Measurements from ENCODE around the gene SEZ6.

- TF ChIP-seq ZBTB10 (tag by site-specific recombination; IDR thresholded peaks at IDR 0.05) = no peak
- TF ChIP-seq ZNF138 (tag by site-specific recombination; IDR thresholded peaks at IDR 0.05; ENCODE audit: borderline replicate concordance) = no peak
- TF ChIP-seq TCF7L2 (IDR thresholded peaks at IDR 0.05; ENCODE audit: borderline replicate concordance, low read depth, low read length) = no peak
- TF ChIP-seq ZNF544 (tag by site-specific recombination; IDR thresholded peaks at IDR 0.05) = no peak
- no peak for TF ChIP-seq SETDB1 (IDR thresholded peaks at IDR 0.05; ENCODE audit: insufficient read length, low read length)
- no peak for TF ChIP-seq ZNF335 (tag by site-specific recombination; conservative IDR thresholded peaks at IDR 0.05)
Observed at GRCh38 chr17:29007456-29007855, 1.6 kb upstream of the SEZ6 start.
